ENCODE results near the gene ATPAF2. TPM values are rescaled to one million over a fixed set of nuclear protein-coding genes. Genes with fewer than 3 reads are reported as not detected.

ATPAF2 gene
- total RNA-seq, 1 donor, result 17.8 TPM

DNA sequence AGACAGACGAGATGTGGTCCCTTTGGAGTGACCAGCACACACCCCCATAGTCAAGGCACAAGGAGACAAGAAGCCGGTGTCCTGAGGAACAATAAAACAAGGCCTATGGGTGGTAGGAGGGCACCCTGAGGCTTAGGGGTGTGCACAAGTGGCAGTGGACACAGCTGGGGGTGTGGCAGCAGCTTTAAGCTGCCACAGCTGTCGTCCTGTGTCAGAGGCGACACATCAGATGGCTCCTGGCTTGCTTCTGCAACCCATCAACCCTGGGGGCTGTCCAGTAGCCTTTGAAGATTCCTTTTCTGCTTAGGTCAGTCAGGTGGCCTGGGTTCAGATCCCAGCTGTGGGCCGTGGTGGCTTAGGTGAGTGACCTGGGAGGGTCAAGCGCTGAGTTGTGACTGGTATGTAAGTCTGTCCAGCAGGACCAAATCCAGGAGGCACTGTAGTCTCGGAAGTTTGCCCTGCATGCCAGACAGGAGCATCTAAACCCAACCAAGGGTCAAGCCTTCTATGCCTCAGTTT, 50.5 kb downstream of the ATPAF2 start:
- no peak overlapping the region for H3K4me3 ChIP-seq (ENCODE audit: low read depth, low read length)
- no peak for TF ChIP-seq CTCF (IDR thresholded peaks at IDR 0.05; ENCODE audit: insufficient read depth, low read length)
- DNase-seq (ENCODE audit: low read depth), result no peak

GRCh38 chr17:17987901-17988300, 51.1 kb downstream of the ATPAF2 start:
- no peak overlapping the region for H3K4me3 ChIP-seq (ENCODE audit: low read depth, low read length)
- DNase-seq (ENCODE audit: low read depth), result no peak
- no peak for TF ChIP-seq CTCF (IDR thresholded peaks at IDR 0.05; ENCODE audit: insufficient read depth, low read length)

DNA sequence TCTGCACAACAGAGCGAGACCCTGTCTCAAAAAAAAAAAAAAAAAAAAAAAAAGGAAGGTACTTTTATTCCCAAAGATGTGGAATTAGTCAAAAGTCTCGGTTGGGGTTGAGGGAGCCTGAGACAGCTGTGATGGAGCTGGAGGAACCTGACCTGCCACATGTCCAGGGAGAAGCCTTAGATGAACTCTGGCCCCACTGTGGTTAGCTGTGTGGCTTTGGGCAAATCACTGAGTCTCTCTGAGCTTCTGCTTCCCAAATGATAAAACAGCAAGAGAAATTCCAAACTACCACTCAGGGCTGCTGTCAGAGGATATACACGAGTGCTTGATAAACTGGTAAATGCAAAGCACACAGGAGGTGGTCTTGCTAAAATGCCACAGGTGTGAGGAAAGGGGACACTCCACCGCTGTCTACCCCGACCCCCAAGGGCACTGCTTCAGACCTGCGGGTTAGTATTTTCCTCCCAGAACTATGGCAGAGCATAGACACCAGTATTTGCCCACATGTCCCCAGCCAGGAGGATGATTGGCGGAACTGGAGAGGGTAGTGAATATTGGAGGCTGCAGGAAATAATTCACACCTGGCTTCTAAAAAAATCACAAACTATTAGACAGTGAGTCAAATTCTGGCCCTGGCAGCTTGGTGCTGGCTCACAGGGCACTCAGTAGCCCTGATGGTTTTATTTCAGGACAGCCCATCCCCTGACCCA, 51.6 kb downstream of the ATPAF2 start:
- no peak for DNase-seq (ENCODE audit: low read depth)
- no peak overlapping the region for H3K4me3 ChIP-seq (ENCODE audit: low read depth, low read length)
- TF ChIP-seq CTCF (IDR thresholded peaks at IDR 0.05; ENCODE audit: insufficient read depth, low read length), result no peak

GRCh38 chr17:17985555-17985954, 53.4 kb downstream of the ATPAF2 start:
- no peak for DNase-seq (ENCODE audit: low read depth)
- TF ChIP-seq CTCF (IDR thresholded peaks at IDR 0.05; ENCODE audit: insufficient read depth, low read length), result peak; percentile 16
- H3K4me3 ChIP-seq (ENCODE audit: low read depth, low read length), result no peak overlapping the region

DNA sequence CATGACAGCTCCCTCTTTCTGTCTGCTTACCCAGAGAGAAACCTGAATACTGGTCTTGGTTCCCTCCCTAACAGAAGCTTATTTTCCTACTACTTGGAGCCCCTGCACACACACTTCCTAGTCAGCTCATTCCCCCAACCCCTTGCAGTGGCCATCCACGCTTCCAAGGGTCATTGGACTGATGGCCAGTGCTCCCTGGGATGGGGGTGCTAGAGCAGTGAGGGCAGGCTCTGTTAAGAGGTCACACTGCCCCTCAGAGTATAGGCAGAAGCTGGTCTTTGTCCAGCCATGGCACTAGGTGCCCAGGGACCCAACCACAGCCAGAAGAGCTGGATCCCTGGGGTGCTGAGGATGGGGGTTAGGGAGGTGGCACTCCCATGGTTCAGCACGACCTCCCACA, 53.8 kb downstream of the ATPAF2 start:
- H3K4me3 ChIP-seq (ENCODE audit: low read depth, low read length), result no peak overlapping the region
- TF ChIP-seq CTCF (IDR thresholded peaks at IDR 0.05; ENCODE audit: insufficient read depth, low read length), result no peak
- DNase-seq (ENCODE audit: low read depth), result no peak

DNA sequence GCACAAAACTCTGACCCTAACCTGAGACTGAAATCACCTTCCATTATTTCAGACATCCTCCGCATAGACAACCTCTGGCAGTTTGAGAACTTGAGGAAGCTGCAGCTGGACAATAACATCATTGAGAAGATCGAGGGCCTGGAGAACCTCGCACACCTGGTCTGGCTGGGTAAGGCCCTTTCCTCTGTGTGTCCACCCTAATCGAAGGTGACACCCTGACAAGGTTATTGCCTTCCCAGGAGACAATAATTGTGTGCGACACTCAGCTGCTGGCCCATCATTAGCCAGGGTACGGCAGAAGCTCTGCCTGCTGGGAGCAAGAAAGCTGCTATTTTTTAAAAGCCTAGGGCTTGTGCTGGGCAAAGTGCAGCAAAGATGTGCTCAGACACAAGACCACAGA, 55.2 kb downstream of the ATPAF2 start:
- TF ChIP-seq CTCF (IDR thresholded peaks at IDR 0.05; ENCODE audit: insufficient read depth, low read length), result no peak
- DNase-seq (ENCODE audit: low read depth), result no peak
- H3K4me3 ChIP-seq (ENCODE audit: low read depth, low read length), result no peak overlapping the region

DNA sequence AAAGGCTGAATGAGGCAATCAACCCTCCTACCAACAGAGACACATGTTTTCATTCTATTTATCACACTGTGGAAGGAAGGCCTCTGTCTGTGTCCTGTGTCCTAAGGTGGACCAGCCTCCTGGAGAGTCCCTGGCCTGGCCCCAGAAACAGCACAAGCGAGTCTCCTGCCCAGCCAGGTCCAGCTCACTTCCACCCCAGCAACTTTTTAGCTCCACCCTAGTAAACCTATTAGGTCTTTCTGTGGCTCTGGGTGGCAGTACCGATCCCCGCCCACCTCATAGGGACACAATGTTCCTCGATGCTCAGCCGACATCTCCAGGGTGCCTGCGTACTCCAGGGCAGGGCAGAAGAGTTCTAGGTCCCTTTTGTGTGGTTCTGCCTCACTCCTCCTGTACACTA, 55.6 kb downstream of the ATPAF2 start:
- no peak for TF ChIP-seq CTCF (IDR thresholded peaks at IDR 0.05; ENCODE audit: insufficient read depth, low read length)
- H3K4me3 ChIP-seq (ENCODE audit: low read depth, low read length), result no peak overlapping the region
- no peak for DNase-seq (ENCODE audit: low read depth)

All from fibroblast of the aortic adventitia (primary cell).